ENCODE data around the gene RAB31.

- TF ChIP-seq CTCF (IDR thresholded peaks at IDR 0.05) (no peak), POLR2A (IDR thresholded peaks at IDR 0.05) (no peak)
Measured at GRCh38 chr18:9787712-9788111, 79.6 kb downstream of the RAB31 start.
